Measurements from ENCODE around the gene PAFAH1B2.

Gene PAFAH1B2

DNA sequence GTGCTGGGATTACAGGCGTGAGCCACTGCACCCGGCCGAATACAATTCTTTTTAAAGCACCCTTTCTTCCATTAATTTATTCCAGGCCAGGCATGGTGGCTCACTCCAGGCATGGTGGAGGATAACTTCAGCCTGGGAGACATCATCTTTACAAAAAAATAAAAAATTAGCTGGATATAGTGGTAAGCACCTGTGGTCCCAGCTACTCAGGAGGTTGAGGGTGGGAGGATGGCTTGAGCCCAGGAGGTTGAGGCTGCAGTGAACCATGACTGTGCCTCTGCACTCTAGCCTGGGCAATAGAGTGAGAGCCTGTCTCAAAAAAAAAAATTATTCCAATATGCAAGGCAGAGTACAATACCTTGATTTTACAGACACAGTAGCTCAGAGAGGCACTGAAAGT lies 66.5 kb downstream of the PAFAH1B2 start:
- H3K27ac ChIP-seq, result peak overlapping the region in 1 of 2 donors; percentile 11
- DNase-seq (ENCODE audit: low spot score), result no peak
- TF ChIP-seq, protein P1, sequence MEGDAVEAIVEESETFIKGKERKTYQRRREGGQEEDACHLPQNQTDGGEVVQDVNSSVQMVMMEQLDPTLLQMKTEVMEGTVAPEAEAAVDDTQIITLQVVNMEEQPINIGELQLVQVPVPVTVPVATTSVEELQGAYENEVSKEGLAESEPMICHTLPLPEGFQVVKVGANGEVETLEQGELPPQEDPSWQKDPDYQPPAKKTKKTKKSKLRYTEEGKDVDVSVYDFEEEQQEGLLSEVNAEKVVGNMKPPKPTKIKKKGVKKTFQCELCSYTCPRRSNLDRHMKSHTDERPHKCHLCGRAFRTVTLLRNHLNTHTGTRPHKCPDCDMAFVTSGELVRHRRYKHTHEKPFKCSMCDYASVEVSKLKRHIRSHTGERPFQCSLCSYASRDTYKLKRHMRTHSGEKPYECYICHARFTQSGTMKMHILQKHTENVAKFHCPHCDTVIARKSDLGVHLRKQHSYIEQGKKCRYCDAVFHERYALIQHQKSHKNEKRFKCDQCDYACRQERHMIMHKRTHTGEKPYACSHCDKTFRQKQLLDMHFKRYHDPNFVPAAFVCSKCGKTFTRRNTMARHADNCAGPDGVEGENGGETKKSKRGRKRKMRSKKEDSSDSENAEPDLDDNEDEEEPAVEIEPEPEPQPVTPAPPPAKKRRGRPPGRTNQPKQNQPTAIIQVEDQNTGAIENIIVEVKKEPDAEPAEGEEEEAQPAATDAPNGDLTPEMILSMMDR (IDR thresholded peaks at IDR 0.05), result no peak
- no peak overlapping the region for H3K4me3 ChIP-seq

DNA sequence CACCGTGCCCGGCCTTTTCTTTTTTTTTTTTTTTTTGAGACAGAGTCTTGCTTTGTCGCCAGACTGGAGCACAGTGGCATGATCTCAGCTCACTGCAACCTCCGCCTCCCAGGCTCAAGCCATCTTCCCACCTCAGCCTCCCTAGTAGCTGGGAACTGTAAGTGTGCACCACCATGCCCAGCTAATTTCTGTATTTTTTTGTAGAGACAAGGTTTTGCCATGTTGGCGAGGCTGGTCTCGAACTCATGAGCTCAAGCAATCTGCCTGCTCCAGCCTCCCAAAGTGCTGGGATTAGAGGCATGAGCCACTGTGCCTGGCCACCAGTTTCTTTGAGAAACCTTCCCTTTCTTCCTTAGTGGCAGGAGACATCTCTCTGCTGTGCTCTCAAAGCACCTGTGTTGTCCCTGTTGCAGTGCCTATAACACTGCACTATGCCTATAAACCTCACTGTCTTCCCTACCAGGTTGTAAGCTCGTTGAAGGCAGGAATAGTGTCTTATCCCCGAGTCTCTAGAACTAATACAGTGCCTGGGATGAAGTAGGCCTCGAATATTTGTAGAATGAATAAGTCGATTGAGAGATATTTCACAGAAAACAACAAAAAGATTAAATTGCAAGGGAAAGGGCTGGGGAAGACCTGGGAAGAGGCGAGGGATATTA lies 68.7 kb downstream of the PAFAH1B2 start:
- DNase-seq (ENCODE audit: low spot score), result no peak
- H3K4me3 ChIP-seq, result no peak overlapping the region

DNA sequence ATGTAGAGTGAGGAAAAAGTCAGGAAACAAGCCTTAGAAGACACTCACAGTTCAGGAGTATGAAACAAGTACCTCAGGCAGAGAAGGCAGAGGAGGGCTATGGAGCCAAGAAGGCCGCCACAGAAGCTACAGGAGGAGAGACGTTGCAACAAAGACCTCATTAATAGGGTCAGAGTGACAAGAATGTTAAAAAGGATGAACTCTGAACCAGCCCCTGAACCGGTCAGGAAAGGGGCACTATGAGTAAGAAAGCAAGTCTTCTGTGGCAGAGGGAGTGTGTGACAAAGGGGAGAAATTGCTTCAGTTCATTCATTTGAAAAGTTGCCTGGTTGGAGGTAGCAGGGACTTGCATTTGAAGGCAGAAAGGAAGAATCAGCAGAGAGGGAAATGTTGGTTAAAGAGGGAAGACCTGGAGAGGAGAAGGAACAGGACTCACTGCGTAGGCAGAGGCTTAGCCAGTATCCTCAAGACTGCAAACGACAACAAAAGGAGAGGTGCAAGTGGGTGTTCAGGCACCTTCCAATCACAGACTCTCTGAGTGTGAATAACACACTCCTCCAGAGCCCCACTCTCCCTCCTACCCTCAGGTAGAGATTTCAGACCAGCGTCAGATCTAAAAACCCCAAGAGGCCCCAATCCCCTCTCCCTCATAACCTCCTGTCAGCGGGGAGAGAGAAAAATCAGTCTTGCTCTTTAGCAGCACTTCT lies 70.5 kb downstream of the PAFAH1B2 start:
- no peak for DNase-seq (ENCODE audit: low spot score)
- TF ChIP-seq, protein P1 (IDR thresholded peaks at IDR 0.05), result no peak
- Histone ChIP-seq H3K27ac (peak overlapping the region in 1 of 2 donors; percentile 61), H3K4me3 (no peak overlapping the region)

More for the DNA sequence above, 68.7 kb downstream of the PAFAH1B2 start:
- TF ChIP-seq, protein P1 (IDR thresholded peaks at IDR 0.05), result no peak
- peak overlapping the region in 1 of 2 donors; percentile 10 for H3K27ac ChIP-seq

DNA sequence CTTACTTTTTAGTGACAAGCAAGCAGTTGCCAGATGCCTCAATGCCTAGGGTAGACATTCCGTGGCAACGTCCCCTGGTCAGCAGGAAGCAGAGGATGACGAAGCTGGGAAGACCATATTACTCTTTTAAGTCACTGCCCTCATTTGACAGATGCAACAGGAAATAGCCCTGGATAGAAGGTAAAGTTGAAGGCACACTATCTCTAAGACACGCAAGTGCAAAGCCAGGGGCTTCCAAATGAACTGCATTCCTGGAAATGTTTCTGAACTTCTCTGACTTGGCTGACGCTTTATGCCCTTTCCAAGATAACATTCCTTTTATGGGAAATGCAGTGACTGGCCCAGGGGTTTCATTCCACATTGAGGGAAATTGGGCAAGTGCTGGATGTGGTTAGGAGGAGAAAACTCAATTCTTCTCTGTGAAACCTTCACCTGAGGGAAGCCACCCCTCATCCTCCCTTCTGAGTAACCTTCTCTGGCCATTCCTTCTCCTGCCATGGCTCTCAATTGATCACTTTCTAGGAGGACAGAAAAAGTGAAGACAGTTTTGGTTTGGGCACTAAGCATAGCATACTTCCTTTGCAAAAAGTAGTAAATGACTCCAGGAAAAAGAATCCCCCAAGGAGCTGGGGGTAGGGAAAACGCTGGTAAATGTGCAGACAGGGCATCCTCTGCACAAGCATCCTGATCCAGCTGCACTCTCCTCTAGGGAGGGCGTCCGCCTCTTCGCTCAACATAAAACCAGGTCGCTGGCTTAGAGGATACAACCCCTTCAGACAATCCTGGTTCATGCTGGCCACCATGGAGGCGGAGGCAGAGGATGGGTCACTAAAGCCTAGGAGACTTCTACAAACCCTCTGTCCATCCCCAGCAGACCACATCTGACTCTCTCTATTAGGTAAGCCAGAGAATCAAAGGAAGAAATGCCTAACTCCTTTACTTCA lies 73.3 kb downstream of the PAFAH1B2 start:
- DNase-seq (ENCODE audit: low spot score), result peak; percentile 89
- peak overlapping the region; percentile 89 to 95 for H3K27ac ChIP-seq
- TF ChIP-seq, protein P1 (IDR thresholded peaks at IDR 0.05), result no peak
- H3K4me3 ChIP-seq, result peak overlapping the region; percentile 54

- Histone ChIP-seq H3K27ac (peak overlapping the region; percentile 89 to 95), H3K4me3 (peak overlapping the region; percentile 54)
- TF ChIP-seq, protein P1 (IDR thresholded peaks at IDR 0.05), result no peak
- DNase-seq (ENCODE audit: low spot score), result peak; percentile 86
Observed at GRCh38 chr11:117218133-117218915, 74.2 kb downstream of the PAFAH1B2 start.

DNA sequence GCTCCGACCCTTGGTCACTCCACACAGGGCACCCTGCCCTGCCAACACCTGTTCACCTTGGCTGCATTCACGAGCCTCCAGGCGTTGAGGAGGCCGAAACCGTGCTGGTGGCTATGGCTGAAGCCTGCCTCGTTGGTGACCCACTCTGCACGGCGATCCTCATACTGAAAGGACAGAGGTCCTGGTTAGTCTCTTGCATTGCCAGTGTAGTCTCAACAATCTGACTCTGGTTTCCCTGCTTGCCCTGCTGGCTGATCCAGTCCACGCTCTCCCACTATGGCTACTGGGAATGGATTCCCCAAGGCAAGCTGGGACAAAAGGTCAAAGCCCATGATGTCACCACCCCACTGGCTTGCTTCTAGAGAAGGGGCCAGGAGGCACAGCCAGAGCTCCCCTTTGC lies 74.9 kb downstream of the PAFAH1B2 start:
- Histone ChIP-seq H3K4me3 (peak overlapping the region; percentile 54), H3K27ac (peak overlapping the region; percentile 89 to 95)
- TF ChIP-seq, protein P1 (IDR thresholded peaks at IDR 0.05), result no peak
- peak; percentile 75 for DNase-seq (ENCODE audit: low spot score)

Data from coronary artery (tissue), 2 donors.